Smooth muscle cell (in vitro differentiated cells): ENCODE data around the gene ADAMTS6. TPM values are rescaled to one million over a fixed set of nuclear protein-coding genes. Genes with fewer than 3 reads are reported as not detected.

Source experiments
- DNase-seq: peaks from one replicate; lab custom pipeline; 2025; ENCODE audit not compliant: unreplicated experiment; lab: John Stamatoyannopoulos, UW
- H2AFZ ChIP-seq: fragments of 200-600 bp; sonication (generic); 2 replicates; pipeline ENCODE4 v1.6.0; 2016; ENCODE audit warnings: antibody characterized with exemption, low read depth, mild to moderate bottlenecking
- H3F3A ChIP-seq: fragments of 200-600 bp; sonication (generic); 2 replicates; pipeline ENCODE4 v1.6.0; 2017; ENCODE audit warnings: antibody characterized with exemption, low read depth
- H3K27ac ChIP-seq: fragments of 200-600 bp; sonication (generic); 2 replicates; pipeline ENCODE4 v1.5.1; 2016; ENCODE audit warnings: low read depth, mild to moderate bottlenecking
- H3K27me3 ChIP-seq: fragments of 200-600 bp; sonication (generic); 2 replicates; pipeline ENCODE4 v1.6.1; 2016; ENCODE audit warnings: low read depth, mild to moderate bottlenecking
- H3K36me3 ChIP-seq: fragments of 200-600 bp; sonication (generic); 2 replicates; pipeline ENCODE4 v1.5.1; 2016; ENCODE audit warnings: low read depth
- H3K4me1 ChIP-seq: fragments of 200-600 bp; sonication (generic); 2 replicates; pipeline ENCODE4 v1.5.1; 2016; ENCODE audit warnings: low read depth
- H3K4me2 ChIP-seq: fragments of 200-600 bp; sonication (generic); 2 replicates; pipeline ENCODE4 v1.6.0; 2016; ENCODE audit warnings: mild to moderate bottlenecking
- H3K4me3 ChIP-seq: fragments of 200-600 bp; sonication (generic); 2 replicates; pipeline ENCODE4 v1.5.1; 2016; ENCODE audit warnings: mild to moderate bottlenecking
- H3K79me2 ChIP-seq: fragments of 200-600 bp; sonication (generic); 2 replicates; pipeline ENCODE4 v1.6.0; 2016; ENCODE audit warnings: low read depth, mild to moderate bottlenecking
- H3K9ac ChIP-seq: fragments of 200-600 bp; sonication (generic); 2 replicates; pipeline ENCODE4 v1.6.0; 2016; ENCODE audit warnings: low read depth
- H3K9me3 ChIP-seq: fragments of 200-600 bp; sonication (generic); replicated peaks from 2 replicates; pipeline ENCODE4 v1.5.1; 2016; ENCODE audit warnings: low read depth
- H4K20me1 ChIP-seq: fragments of 200-600 bp; sonication (generic); 2 replicates; pipeline ENCODE4 v1.6.0; 2016; ENCODE audit warnings: low read depth
- CTCF ChIP-seq: fragments of 200-600 bp; sonication (generic); IDR thresholded peaks from 2 replicates; pipeline ENCODE4 v1.5.1; 2017; ENCODE audit warnings: borderline replicate concordance, mild to moderate bottlenecking, antibody characterized with exemption; ENCODE audit not compliant: insufficient read depth, poor library complexity, severe bottlenecking
- WGBS: methylation state at CpG from one replicate; pipeline ENCODE4 v1.1.7; 2016; ENCODE audit warnings: low lambda C conversion rate; 5-methylcytosine and 5-hydroxymethylcytosine counted together
- polyA plus RNA-seq: library from polyadenylated mRNA; unstranded; fragments of >200 nt; fragmentation: Nextera tagmentation; extraction: Ambion mirVana; gene quantifications from 2 replicates; pipeline ENCODE4 v1.2.1, GENCODE V29; 2016
- total RNA-seq: library from RNA; depleted of rRNA; stranded (reverse); fragments of >200 nt; gene quantifications from 2 replicates; pipeline ENCODE4 v1.2.3, GENCODE V29; 2014

The ADAMTS6 gene
- total and polyA plus RNA-seq, 2 experiments from 2014 or later = 5.9 to 111 TPM

DNA sequence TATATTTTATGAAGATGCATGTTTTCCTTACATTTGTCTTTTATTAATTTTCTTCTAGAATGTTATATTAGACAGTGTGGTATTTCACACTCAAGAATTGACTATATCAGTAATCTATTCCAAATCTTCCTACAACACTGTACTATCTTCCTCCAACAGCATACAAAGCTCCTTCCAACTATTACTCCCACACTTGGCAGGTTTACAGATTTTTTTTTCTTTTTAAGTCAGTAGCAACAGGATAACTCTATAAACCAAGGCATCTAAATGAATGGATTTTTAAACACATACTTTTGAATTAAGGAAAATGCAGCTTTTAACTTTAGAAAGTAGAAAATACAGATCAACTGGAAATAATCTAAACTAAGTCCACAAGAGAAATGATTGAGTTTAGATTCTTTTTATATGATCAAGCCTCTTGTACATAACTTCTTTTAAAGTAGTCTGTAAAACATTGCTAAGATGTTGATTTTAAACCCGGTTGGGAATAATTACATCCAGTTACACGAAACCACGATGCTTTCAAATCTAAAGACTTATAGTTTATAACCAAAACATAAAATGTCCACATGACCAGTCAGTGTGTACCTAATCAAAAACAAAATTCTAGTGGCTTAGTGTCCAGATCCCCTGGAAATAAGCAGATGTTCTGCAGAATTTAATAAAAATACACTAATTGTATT lies 281.6 kb downstream of the ADAMTS6 start:
- Histone ChIP-seq H3K36me3 (peaks cover 9% of the 10 kb centered on the region), H3K4me1 (peaks cover 13% of the 10 kb centered on the region), H3F3A (no peaks in the 10 kb centered on the region), H3K79me2 (no peaks in the 10 kb centered on the region), H3K27me3 (no peaks in the 10 kb centered on the region), H3K4me3 (no peak overlapping the region), H2AFZ (no peak overlapping the region), H3K9ac (peak overlapping the region; percentile 18), H3K27ac (peak overlapping the region; percentile 87), H3K4me2 (peak overlapping the region; percentile 63), H4K20me1 (no peaks in the 10 kb centered on the region), H3K9me3 (no peaks in the 10 kb centered on the region)
- 44% methylated on average over 3 of the region's 3 CpGs for WGBS
- no peak for DNase-seq
- TF ChIP-seq CTCF = no peak

- peaks cover 13% of the 10 kb centered on the region for H3K4me1 ChIP-seq
- peak overlapping the region; percentile 63 for H3K4me2 ChIP-seq
- H2AFZ ChIP-seq = no peak overlapping the region
- peak overlapping the region; percentile 66 for H3K9ac ChIP-seq
- peaks cover 9% of the 10 kb centered on the region for H3K36me3 ChIP-seq
- no peaks in the 10 kb centered on the region for H3F3A ChIP-seq
- DNase-seq = no peak
- H3K79me2 ChIP-seq = no peaks in the 10 kb centered on the region
- TF ChIP-seq CTCF = no peak
- no peak overlapping the region for H3K4me3 ChIP-seq
- WGBS = 44% methylated on average over 3 of the region's 3 CpGs
- no peaks in the 10 kb centered on the region for H3K9me3 ChIP-seq
- no peaks in the 10 kb centered on the region for H4K20me1 ChIP-seq
- H3K27ac ChIP-seq = peak overlapping the region; percentile 87
- H3K27me3 ChIP-seq = no peaks in the 10 kb centered on the region
Measured at GRCh38 chr5:65198456-65199120, 283.1 kb downstream of the ADAMTS6 start.

GRCh38 chr5:65197531-65198455 lies 283.9 kb downstream of the ADAMTS6 start:
- no peak overlapping the region for H2AFZ ChIP-seq
- no peak for TF ChIP-seq CTCF
- peaks cover 9% of the 10 kb centered on the region for H3K36me3 ChIP-seq
- no peaks in the 10 kb centered on the region for H3K79me2 ChIP-seq
- H3K4me1 ChIP-seq = peaks cover 13% of the 10 kb centered on the region
- H3K4me2 ChIP-seq = peak overlapping the region; percentile 63
- no peak for DNase-seq
- H4K20me1 ChIP-seq = no peaks in the 10 kb centered on the region
- H3F3A ChIP-seq = no peaks in the 10 kb centered on the region
- peak overlapping the region; percentile 66 for H3K9ac ChIP-seq
- WGBS = 82% methylated on average over 5 of the region's 5 CpGs
- H3K4me3 ChIP-seq = no peak overlapping the region
- H3K27me3 ChIP-seq = no peaks in the 10 kb centered on the region
- peak overlapping the region; percentile 87 for H3K27ac ChIP-seq
- no peaks in the 10 kb centered on the region for H3K9me3 ChIP-seq
